Ureter (tissue), 1 donor: ENCODE results near the gene JARID2. TPM values are rescaled to one million over a fixed set of nuclear protein-coding genes. Genes with fewer than 3 reads are reported as not detected.

Source experiments
- DNase-seq: peaks from one replicate; pipeline ENCODE4 v3.0.0-alpha.2; 2020; ENCODE audit warnings: low spot score
- total RNA-seq: library from RNA; stranded (reverse); gene quantifications from one replicate; pipeline ENCODE4 v1.2.4, GENCODE V29; 2023
- donor health status: DM: yes; HTN: yes; CAD: no.

The JARID2 gene
- total RNA-seq, 1 donor from 2014 or later = 17.5 TPM

GRCh38 chr6:15356179-15356578, 110.3 kb downstream of the JARID2 start:
- DNase-seq = no peak

GRCh38 chr6:15356937-15357336, 111.1 kb downstream of the JARID2 start:
- DNase-seq = no peak

- DNase-seq = no peak
Measured at GRCh38 chr6:15357782-15358181, 111.9 kb downstream of the JARID2 start.

- no peak for DNase-seq
Measured at GRCh38 chr6:15358579-15359327, 112.9 kb downstream of the JARID2 start.

GRCh38 chr6:15359335-15359862, 113.5 kb downstream of the JARID2 start:
- DNase-seq = no peak

- DNase-seq = no peak
Measured at GRCh38 chr6:15360300-15360699, 114.4 kb downstream of the JARID2 start.

GRCh38 chr6:15361197-15361596, 115.3 kb downstream of the JARID2 start:
- no peak for DNase-seq

GRCh38 chr6:15362274-15363160, 116.6 kb downstream of the JARID2 start:
- DNase-seq = no peak

GRCh38 chr6:15363164-15363522, 117.3 kb downstream of the JARID2 start:
- no peak for DNase-seq

- DNase-seq = no peak
Measured at GRCh38 chr6:15363523-15364400, 117.9 kb downstream of the JARID2 start.

- no peak for DNase-seq
Measured at GRCh38 chr6:15364401-15365037, 118.7 kb downstream of the JARID2 start.

GRCh38 chr6:15365273-15365687, 119.4 kb downstream of the JARID2 start:
- peak; percentile 85 for DNase-seq

- DNase-seq = no peak
Measured at GRCh38 chr6:15366003-15366535, 120.2 kb downstream of the JARID2 start.

GRCh38 chr6:15366879-15367278, 121.0 kb downstream of the JARID2 start:
- no peak for DNase-seq

- no peak for DNase-seq
Measured at GRCh38 chr6:15368186-15368585, 122.3 kb downstream of the JARID2 start.

GRCh38 chr6:15368873-15369272, 123.0 kb downstream of the JARID2 start:
- DNase-seq = no peak

- DNase-seq = no peak
Measured at GRCh38 chr6:15369838-15370237, 124.0 kb downstream of the JARID2 start.

- DNase-seq = no peak
Measured at GRCh38 chr6:15370733-15371671, 125.1 kb downstream of the JARID2 start.

- no peak for DNase-seq
Measured at GRCh38 chr6:15372932-15373331, 127.1 kb downstream of the JARID2 start.

GRCh38 chr6:15374119-15374518, 128.2 kb downstream of the JARID2 start:
- no peak for DNase-seq
